IPS-15b (cell line): ENCODE results near the gene EHD3.

Experiments used
- H3K27me3 ChIP-seq: one replicate; pipeline ENCODE4 v1.6.1; 2013; ENCODE audit warnings: low read length; ENCODE audit not compliant: control insufficient read depth, insufficient read depth
- H3K36me3 ChIP-seq: one replicate; pipeline ENCODE4 v1.6.1; 2013; ENCODE audit warnings: low read length; ENCODE audit not compliant: control insufficient read depth, insufficient read depth
- H3K4me1 ChIP-seq: one replicate; pipeline ENCODE4 v1.6.1; 2013; ENCODE audit warnings: mild to moderate bottlenecking, low read length; ENCODE audit not compliant: control insufficient read depth, insufficient read depth
- H3K4me3 ChIP-seq: one replicate; pipeline ENCODE4 v1.5.1; 2013; ENCODE audit warnings: low read depth, low read length
- H3K9ac ChIP-seq: one replicate; pipeline ENCODE4 v1.6.1; 2013; ENCODE audit warnings: low read depth, mild to moderate bottlenecking, low read length
- H3K9me3 ChIP-seq: one replicate; pipeline ENCODE4 v1.6.1; 2013; ENCODE audit warnings: mild to moderate bottlenecking, low read length; ENCODE audit not compliant: control insufficient read depth, insufficient read depth

EHD3 gene

GRCh38 chr2:31214444-31214915 lies 19.5 kb upstream of the EHD3 start:
- no peaks in the 10 kb centered on the region for H3K36me3 ChIP-seq
- H3K4me3 ChIP-seq = no peak overlapping the region
- no peak overlapping the region for H3K9ac ChIP-seq
- H3K4me1 ChIP-seq = no peaks in the 10 kb centered on the region
- no peaks in the 10 kb centered on the region for H3K9me3 ChIP-seq
- H3K27me3 ChIP-seq = no peaks in the 10 kb centered on the region

DNA sequence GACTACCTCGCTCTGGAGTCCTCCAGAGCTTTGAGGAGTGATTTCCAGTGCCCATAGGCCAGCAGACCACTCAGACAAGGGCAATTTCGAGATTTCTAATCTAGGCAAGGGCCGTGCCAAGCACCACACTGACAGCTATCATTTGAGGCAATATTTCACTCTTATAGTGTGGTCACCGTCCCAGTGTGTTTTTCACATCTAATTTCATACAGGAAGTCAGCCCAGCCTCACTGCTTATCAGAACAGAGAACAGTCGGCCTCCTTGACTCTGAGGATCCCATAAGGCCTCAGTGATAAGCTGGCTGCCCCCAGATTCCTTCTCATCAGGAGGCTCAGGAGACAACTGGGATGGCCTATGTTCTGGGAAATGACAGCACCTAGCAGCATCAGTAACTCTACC lies 17.2 kb upstream of the EHD3 start:
- H3K36me3 ChIP-seq = no peaks in the 10 kb centered on the region
- H3K9ac ChIP-seq = no peak overlapping the region
- H3K9me3 ChIP-seq = no peaks in the 10 kb centered on the region
- H3K4me1 ChIP-seq = no peaks in the 10 kb centered on the region
- H3K27me3 ChIP-seq = no peaks in the 10 kb centered on the region
- no peak overlapping the region for H3K4me3 ChIP-seq

DNA sequence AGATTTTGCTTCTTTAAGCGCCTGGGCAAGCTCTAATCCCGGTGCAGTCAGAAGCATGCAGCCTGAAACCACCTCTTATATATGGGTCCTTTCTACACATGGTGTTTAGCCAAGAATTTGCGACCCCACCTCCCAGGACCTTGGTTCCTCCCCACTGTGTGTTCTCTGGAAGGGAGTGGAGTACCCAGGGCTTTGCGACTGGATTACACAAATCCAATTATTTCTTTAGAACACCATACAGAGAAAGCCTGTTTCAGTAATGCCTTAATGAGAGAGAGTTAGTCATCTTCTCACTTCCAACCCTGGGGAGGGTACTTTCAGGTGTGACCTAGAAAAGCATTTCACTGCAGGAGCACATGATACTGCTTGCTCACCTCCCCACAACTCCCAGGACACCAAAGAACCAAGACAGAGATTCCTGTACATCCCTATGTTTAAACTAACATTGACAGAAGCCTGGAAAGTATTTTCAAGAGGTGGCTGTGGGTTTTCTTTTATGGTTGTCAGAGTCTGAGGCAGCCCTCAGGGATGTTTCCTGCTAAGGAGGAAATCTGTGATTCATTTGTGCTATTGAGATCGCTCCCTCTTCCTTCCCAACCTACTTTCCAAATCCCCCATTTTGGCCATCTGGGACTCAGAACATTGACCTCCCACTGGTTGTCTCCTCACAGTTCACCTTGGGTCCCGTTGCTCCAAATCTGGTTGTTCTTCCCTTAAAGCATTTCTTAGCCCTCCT lies 16.3 kb upstream of the EHD3 start, which contains the start of gene CAPN14:
Gene CAPN14 (minus strand): TSS at position 51 of the 736 bp plus-strand sequence. CDS start 12,068 bp downstream, outside the sequence.
- no peaks in the 10 kb centered on the region for H3K36me3 ChIP-seq
- H3K4me3 ChIP-seq = no peak within 1 kb of the TSS
- H3K27me3 ChIP-seq = no peaks in the 10 kb centered on the region
- H3K4me1 ChIP-seq = no peaks in the 10 kb centered on the region
- no peak within 1 kb of the TSS for H3K9ac ChIP-seq
- no peaks in the 10 kb centered on the region for H3K9me3 ChIP-seq

DNA sequence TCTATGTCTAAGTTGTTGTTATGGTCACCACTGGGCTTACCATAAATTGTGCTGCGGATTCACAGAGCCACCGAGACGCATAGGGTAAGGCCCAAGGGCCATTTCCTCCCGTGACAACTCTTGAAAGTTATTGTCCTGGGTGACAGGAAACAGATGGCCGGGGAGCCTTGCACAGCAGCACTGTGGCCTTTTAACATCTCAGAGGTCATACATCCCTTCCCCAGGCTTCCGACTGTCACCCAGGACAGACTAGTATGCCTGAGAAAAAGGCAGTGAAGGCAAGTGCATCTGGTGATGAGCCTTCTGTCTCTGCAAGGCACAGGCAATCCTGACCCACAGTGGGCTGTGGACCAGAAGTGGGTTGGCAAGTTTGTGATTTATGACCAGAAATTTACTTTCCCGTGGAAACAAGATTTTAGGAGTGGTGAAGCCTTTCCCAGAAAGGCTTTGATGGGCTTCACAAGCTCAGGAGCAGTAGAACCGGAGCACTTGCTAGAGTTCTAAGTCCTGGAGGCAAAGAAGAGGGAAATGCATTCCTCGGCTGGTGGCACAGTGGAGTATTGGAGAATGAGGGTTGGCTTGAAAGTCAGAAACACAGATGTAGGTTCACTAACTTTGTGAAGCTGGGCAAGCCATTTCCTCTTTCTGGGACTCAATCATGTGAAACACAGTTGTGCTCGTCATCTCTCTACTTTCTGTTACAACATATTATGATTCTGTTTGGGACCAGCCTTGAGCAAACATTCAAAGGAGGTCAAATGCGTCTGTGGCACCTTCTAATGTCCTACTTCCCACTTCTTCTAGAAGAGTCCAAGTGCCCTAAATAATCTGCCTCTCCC lies 14.6 kb upstream of the EHD3 start:
- no peak overlapping the region for H3K9ac ChIP-seq
- no peaks in the 10 kb centered on the region for H3K9me3 ChIP-seq
- H3K4me3 ChIP-seq = no peak overlapping the region
- no peaks in the 10 kb centered on the region for H3K27me3 ChIP-seq
- H3K4me1 ChIP-seq = no peaks in the 10 kb centered on the region
- H3K36me3 ChIP-seq = no peaks in the 10 kb centered on the region

DNA sequence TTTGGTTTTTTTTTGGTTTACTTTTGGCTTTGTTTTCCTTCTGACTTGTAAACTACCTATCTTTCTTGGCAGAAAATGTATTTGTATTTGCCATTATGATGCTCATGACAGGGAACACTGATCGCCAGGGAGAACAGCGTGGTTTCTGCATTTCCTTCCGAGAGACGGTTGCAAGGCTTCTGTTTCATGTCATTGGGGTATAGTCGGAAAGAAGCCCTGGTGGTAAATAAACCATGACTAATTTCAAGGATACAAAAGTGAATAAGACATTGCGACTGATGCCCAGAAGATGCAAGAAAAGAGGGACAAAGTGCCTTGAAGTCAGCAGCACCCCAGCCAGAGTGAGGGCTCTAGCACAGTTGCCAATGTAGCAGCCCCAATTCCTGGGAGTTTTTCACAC lies 12.4 kb upstream of the EHD3 start:
- Histone ChIP-seq H3K36me3 (no peaks in the 10 kb centered on the region), H3K27me3 (no peaks in the 10 kb centered on the region), H3K9me3 (no peaks in the 10 kb centered on the region), H3K9ac (no peak overlapping the region), H3K4me1 (no peaks in the 10 kb centered on the region), H3K4me3 (no peak overlapping the region)

GRCh38 chr2:31222071-31222470 lies 11.9 kb upstream of the EHD3 start:
- Histone ChIP-seq H3K27me3 (no peaks in the 10 kb centered on the region), H3K36me3 (no peaks in the 10 kb centered on the region), H3K4me3 (no peak overlapping the region), H3K4me1 (no peaks in the 10 kb centered on the region), H3K9me3 (no peaks in the 10 kb centered on the region), H3K9ac (no peak overlapping the region)

- Histone ChIP-seq H3K27me3 (no peaks in the 10 kb centered on the region), H3K9me3 (no peaks in the 10 kb centered on the region), H3K36me3 (no peaks in the 10 kb centered on the region), H3K4me1 (no peaks in the 10 kb centered on the region), H3K4me3 (no peak overlapping the region), H3K9ac (no peak overlapping the region)
Measured at GRCh38 chr2:31223026-31223425, 10.9 kb upstream of the EHD3 start.

DNA sequence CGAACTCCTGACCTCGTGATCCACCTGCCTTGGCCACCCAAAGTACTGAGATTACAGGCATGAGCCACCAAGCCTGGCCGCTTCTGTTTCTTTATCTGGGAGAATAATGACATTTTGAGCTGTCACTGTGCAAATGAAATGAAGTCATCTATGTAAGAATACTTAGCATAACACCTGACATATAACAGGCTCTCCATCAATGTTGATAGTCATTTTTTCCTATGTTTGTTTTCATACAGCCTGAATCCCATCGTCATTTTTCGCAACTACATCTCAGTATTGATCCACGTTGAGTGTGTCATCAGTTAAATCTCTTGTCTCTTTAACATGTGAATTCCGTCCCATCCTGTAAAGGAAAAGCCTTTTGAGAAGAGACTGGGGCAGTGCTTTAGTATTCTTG lies 10.2 kb upstream of the EHD3 start:
- H3K4me3 ChIP-seq = no peak overlapping the region
- no peaks in the 10 kb centered on the region for H3K9me3 ChIP-seq
- H3K4me1 ChIP-seq = no peaks in the 10 kb centered on the region
- no peak overlapping the region for H3K9ac ChIP-seq
- no peaks in the 10 kb centered on the region for H3K27me3 ChIP-seq
- H3K36me3 ChIP-seq = no peaks in the 10 kb centered on the region

DNA sequence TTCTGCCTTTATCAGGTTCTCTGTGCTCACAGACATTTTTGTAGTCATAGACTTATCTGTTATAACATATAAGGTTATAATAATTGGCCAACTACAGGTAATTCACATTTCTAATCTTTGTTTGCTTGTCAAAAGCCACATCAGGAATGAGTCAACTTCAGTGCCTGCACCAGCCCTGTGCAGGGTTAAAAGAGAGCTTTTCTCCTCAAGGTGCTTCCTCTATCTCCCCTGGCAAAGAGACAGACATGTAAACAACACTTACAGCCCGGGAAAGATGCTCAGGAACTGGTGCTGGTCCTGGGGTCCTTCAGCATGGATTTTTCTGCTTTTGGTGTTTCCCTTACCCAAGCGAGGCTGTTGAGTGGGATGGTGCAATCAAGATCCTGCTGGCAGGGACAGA lies 7.7 kb upstream of the EHD3 start:
- Histone ChIP-seq H3K4me3 (no peak overlapping the region), H3K27me3 (no peaks in the 10 kb centered on the region), H3K9ac (no peak overlapping the region), H3K9me3 (no peaks in the 10 kb centered on the region), H3K36me3 (no peaks in the 10 kb centered on the region), H3K4me1 (no peaks in the 10 kb centered on the region)

DNA sequence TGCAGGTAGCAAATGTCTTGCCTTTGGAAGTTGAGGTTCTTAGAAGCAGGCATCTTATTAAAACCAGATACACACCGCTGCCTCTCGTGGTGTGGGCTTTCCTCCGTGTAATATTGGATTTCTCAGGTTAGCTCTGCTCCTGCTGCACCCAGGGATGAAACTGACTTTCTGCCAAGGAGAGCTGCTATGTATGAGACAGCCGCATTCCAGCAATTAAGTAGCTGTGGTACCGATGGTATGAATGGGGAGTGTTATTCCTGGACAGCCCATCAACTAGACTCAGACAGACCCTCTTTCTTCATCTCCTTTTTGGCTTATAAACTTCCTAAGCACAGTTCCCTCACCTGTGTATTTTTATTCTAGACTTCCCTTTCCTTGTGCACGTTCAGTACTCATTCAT lies 6.8 kb upstream of the EHD3 start:
- Histone ChIP-seq H3K9me3 (no peaks in the 10 kb centered on the region), H3K9ac (no peak overlapping the region), H3K27me3 (no peaks in the 10 kb centered on the region), H3K4me3 (no peak overlapping the region), H3K36me3 (no peaks in the 10 kb centered on the region), H3K4me1 (no peaks in the 10 kb centered on the region)

DNA sequence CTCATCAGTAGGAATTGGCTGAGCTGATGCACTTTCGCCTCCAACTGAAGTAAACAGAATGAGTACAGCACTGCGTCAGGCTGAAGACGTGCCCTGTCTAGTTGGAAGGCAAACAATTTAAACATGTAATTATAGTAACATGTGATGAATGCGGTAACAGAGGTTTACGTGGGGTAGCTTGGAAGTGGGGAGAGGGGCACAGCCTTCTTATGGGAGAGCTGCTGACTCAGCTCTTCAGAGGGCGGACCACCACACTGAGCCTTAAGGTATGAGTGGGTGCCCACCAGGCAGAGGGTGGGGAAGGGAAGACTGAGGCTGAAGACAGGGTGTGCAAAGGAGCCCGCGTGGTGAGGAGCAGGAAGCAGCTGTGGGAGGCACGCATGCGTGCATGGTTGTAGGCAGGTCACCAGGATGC lies 6.2 kb upstream of the EHD3 start:
- Histone ChIP-seq H3K27me3 (no peaks in the 10 kb centered on the region), H3K9ac (no peak overlapping the region), H3K36me3 (no peaks in the 10 kb centered on the region), H3K4me3 (no peak overlapping the region), H3K9me3 (no peaks in the 10 kb centered on the region), H3K4me1 (no peaks in the 10 kb centered on the region)

DNA sequence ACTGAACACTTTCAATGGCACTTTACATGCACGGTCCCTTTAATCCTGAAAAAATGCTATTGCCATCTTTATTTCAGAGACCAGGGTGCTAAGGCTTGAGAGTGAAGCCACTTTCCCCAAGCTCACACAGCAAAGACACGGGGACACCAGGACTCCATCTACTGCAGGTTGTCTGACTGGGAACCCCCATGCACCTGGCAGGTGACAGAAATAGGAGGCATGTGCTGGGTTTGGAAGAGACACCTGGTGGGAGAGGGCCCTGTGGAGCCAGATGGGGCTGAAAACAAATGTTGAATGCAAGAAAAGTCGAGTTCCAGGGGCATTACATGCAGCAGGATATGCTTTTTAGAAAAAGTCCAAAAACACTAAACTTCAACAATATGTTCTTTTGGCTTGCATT lies 5.2 kb upstream of the EHD3 start:
- Histone ChIP-seq H3K27me3 (no peaks in the 10 kb centered on the region), H3K4me3 (no peak overlapping the region), H3K9me3 (no peaks in the 10 kb centered on the region), H3K9ac (no peak overlapping the region), H3K4me1 (peaks cover 2% of the 10 kb centered on the region), H3K36me3 (no peaks in the 10 kb centered on the region)
